HCT116 (cell line): ENCODE data around the gene SIX5.

ENCODE experiments used
- POLR2A ChIP-seq: IDR thresholded peaks from 2 replicates; pipeline ENCODE4 v1.7.0; 2011; ENCODE audit warnings: borderline replicate concordance; ENCODE audit not compliant: insufficient read depth, insufficient read length; ENCODE audit errors: extremely low read depth
- TF ChIP-seq, protein P1 (sequence below), 3 experiments: fragments of 200-600 bp in 1 of 3; sonication (generic) in 1 of 3; IDR thresholded peaks in 2 of 3; conservative IDR thresholded peaks in 1 of 3; 2 replicates each; pipeline ENCODE4 v1.5.1; 2012 to 2017; ENCODE audit warnings: low read depth in 2 of 3, low read length in 2 of 3, antibody characterized with exemption in 1 of 3, borderline replicate concordance in 1 of 3, control low read depth in 1 of 3, mild to moderate bottlenecking in 1 of 3, mixed read lengths in 1 of 3, mixed run types in 1 of 3, moderate library complexity in 1 of 3; ENCODE audit not compliant: insufficient read depth in 1 of 3

GRCh38 chr19:45746866-45747265 is 22.2 kb downstream of the SIX5 start:
- TF ChIP-seq POLR2A: no peak
- TF ChIP-seq, protein P1, sequence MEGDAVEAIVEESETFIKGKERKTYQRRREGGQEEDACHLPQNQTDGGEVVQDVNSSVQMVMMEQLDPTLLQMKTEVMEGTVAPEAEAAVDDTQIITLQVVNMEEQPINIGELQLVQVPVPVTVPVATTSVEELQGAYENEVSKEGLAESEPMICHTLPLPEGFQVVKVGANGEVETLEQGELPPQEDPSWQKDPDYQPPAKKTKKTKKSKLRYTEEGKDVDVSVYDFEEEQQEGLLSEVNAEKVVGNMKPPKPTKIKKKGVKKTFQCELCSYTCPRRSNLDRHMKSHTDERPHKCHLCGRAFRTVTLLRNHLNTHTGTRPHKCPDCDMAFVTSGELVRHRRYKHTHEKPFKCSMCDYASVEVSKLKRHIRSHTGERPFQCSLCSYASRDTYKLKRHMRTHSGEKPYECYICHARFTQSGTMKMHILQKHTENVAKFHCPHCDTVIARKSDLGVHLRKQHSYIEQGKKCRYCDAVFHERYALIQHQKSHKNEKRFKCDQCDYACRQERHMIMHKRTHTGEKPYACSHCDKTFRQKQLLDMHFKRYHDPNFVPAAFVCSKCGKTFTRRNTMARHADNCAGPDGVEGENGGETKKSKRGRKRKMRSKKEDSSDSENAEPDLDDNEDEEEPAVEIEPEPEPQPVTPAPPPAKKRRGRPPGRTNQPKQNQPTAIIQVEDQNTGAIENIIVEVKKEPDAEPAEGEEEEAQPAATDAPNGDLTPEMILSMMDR (IDR thresholded peaks at IDR 0.05 in 2 of 3, conservative IDR thresholded peaks at IDR 0.05 in 1 of 3; ENCODE audit: borderline replicate concordance in 1 of 3, insufficient read depth in 1 of 3, low read depth in 2 of 3, low read length in 2 of 3): no peak
